DOHH2 (cell line): Measurements from ENCODE around the gene KL.

ENCODE experiments used
- H3F3A ChIP-seq: fragments of 200-600 bp; sonication (generic), shearing (Covaris generic); 2 replicates; pipeline ENCODE4 v1.6.0; 2016; ENCODE audit warnings: antibody characterized with exemption, mild to moderate bottlenecking; ENCODE audit not compliant: control insufficient read depth, insufficient read depth
- H3K27ac ChIP-seq: fragments of 200-600 bp; sonication (generic); 2 replicates; pipeline ENCODE4 v1.5.1; 2014; ENCODE audit warnings: low read depth, mild to moderate bottlenecking, low read length, moderate library complexity
- H3K27me3 ChIP-seq: fragments of 200-600 bp; sonication (generic); 2 replicates; pipeline ENCODE4 v1.6.1; 2014; ENCODE audit warnings: mild to moderate bottlenecking, low read length, mixed read lengths; ENCODE audit not compliant: control insufficient read depth
- H3K36me3 ChIP-seq: fragments of 200-600 bp; sonication (generic); 2 replicates; pipeline ENCODE4 v1.6.1; 2014; ENCODE audit warnings: mild to moderate bottlenecking, low read length, moderate library complexity, mixed read lengths; ENCODE audit not compliant: control insufficient read depth
- H3K4me1 ChIP-seq: fragments of 200-600 bp; sonication (generic); 2 replicates; pipeline ENCODE4 v1.6.1; 2014; ENCODE audit warnings: mild to moderate bottlenecking, low read length, mixed read lengths; ENCODE audit not compliant: control insufficient read depth
- H3K4me2 ChIP-seq: fragments of 200-600 bp; sonication (generic); 2 replicates; pipeline ENCODE4 v1.6.0; 2014; ENCODE audit warnings: mild to moderate bottlenecking, low read length, moderate library complexity
- H3K4me3 ChIP-seq: fragments of 200-600 bp; sonication (generic); 2 replicates; pipeline ENCODE4 v1.5.1; 2014; ENCODE audit warnings: mild to moderate bottlenecking, low read length, mixed read lengths
- H3K79me2 ChIP-seq: fragments of 200-600 bp; sonication (generic); 2 replicates; pipeline ENCODE4 v1.6.1; 2014; ENCODE audit warnings: mild to moderate bottlenecking, low read length, mixed read lengths; ENCODE audit not compliant: control insufficient read depth
- H3K9me2 ChIP-seq: fragments of 200-600 bp; sonication (generic); replicated peaks from 2 replicates; pipeline ENCODE4 v1.6.1; 2014; ENCODE audit warnings: mild to moderate bottlenecking, low read length, mixed read lengths; ENCODE audit not compliant: control insufficient read depth
- H3K9me3 ChIP-seq: fragments of 200-600 bp; sonication (generic); 2 replicates; pipeline ENCODE4 v1.6.1; 2014; ENCODE audit warnings: antibody characterized with exemption, low read length, mixed read lengths; ENCODE audit not compliant: control insufficient read depth, insufficient read depth
- H4K20me1 ChIP-seq: fragments of 200-600 bp; sonication (generic); 2 replicates; pipeline ENCODE4 v1.6.0; 2014; ENCODE audit warnings: low read depth, mild to moderate bottlenecking, antibody characterized with exemption, low read length, moderate library complexity; ENCODE audit not compliant: control insufficient read depth, insufficient read depth
- CTCF ChIP-seq: fragments of 200-600 bp; sonication (generic); IDR thresholded peaks from one replicate; pipeline ENCODE4 v1.5.1; 2014; ENCODE audit warnings: antibody characterized with exemption, mild to moderate bottlenecking, low read depth, low read length; ENCODE audit not compliant: poor library complexity, severe bottlenecking
- EZH2phosphoT487 ChIP-seq: fragments of 200-600 bp; sonication (generic); IDR thresholded peaks from 2 replicates; pipeline ENCODE4 v1.6.1; 2017; ENCODE audit warnings: borderline replicate concordance, mild to moderate bottlenecking, antibody characterized with exemption, low read length, moderate library complexity, mixed read lengths

The KL gene

GRCh38 chr13:32993145-32993544 lies 23.1 kb upstream of the KL start:
- Histone ChIP-seq H3K79me2 (no peaks in the 10 kb centered on the region), H3K9me2 (no peaks in the 10 kb centered on the region), H3F3A (peaks cover 3% of the 10 kb centered on the region; the same call in 1 of the 2 replicates), H3K27ac (no peak overlapping the region), H3K27me3 (no peaks in the 10 kb centered on the region), H3K36me3 (no peaks in the 10 kb centered on the region), H4K20me1 (no peaks in the 10 kb centered on the region), H3K4me3 (no peak overlapping the region), H3K9me3 (no peaks in the 10 kb centered on the region), H3K4me1 (peaks cover 10% of the 10 kb centered on the region), H3K4me2 (no peak overlapping the region)
- no peak for TF ChIP-seq EZH2phosphoT487
- TF ChIP-seq CTCF = no peak

- Histone ChIP-seq H3K36me3 (no peaks in the 10 kb centered on the region), H3K79me2 (no peaks in the 10 kb centered on the region), H3K27me3 (no peaks in the 10 kb centered on the region), H3K4me2 (no peak overlapping the region), H3K4me3 (no peak overlapping the region), H3K27ac (no peak overlapping the region), H3K9me2 (no peaks in the 10 kb centered on the region), H3K9me3 (no peaks in the 10 kb centered on the region), H4K20me1 (no peaks in the 10 kb centered on the region), H3F3A (no peaks in the 10 kb centered on the region), H3K4me1 (no peaks in the 10 kb centered on the region)
- no peak for TF ChIP-seq CTCF
- TF ChIP-seq EZH2phosphoT487 = no peak
Measured at GRCh38 chr13:32997399-32997798, 18.8 kb upstream of the KL start.

- Histone ChIP-seq H4K20me1 (no peaks in the 10 kb centered on the region), H3K9me3 (no peaks in the 10 kb centered on the region), H3K27ac (no peak overlapping the region), H3K4me2 (no peak overlapping the region), H3K79me2 (no peaks in the 10 kb centered on the region), H3F3A (no peaks in the 10 kb centered on the region), H3K4me3 (no peak overlapping the region), H3K4me1 (no peaks in the 10 kb centered on the region), H3K27me3 (no peaks in the 10 kb centered on the region), H3K36me3 (no peaks in the 10 kb centered on the region), H3K9me2 (no peaks in the 10 kb centered on the region)
- TF ChIP-seq CTCF = no peak
- no peak for TF ChIP-seq EZH2phosphoT487
Measured at GRCh38 chr13:32998966-32999365, 17.3 kb upstream of the KL start.

- H3K9me2 ChIP-seq = no peaks in the 10 kb centered on the region
- H3K36me3 ChIP-seq = no peaks in the 10 kb centered on the region
- no peak overlapping the region for H3K4me3 ChIP-seq
- no peak overlapping the region for H3K27ac ChIP-seq
- H4K20me1 ChIP-seq = no peaks in the 10 kb centered on the region
- no peak for TF ChIP-seq CTCF
- no peak for TF ChIP-seq EZH2phosphoT487
- H3K4me1 ChIP-seq = no peaks in the 10 kb centered on the region
- H3K79me2 ChIP-seq = no peaks in the 10 kb centered on the region
- no peaks in the 10 kb centered on the region for H3F3A ChIP-seq
- no peaks in the 10 kb centered on the region for H3K9me3 ChIP-seq
- H3K27me3 ChIP-seq = no peaks in the 10 kb centered on the region
- H3K4me2 ChIP-seq = no peak overlapping the region
Measured at GRCh38 chr13:33000365-33000764, 15.9 kb upstream of the KL start.
